ENCODE data around the gene ECSIT. TPM values are rescaled to one million over a fixed set of nuclear protein-coding genes. Genes with fewer than 3 reads are reported as not detected.

ECSIT gene
- total RNA-seq, 1 experiment from 2014 or later, result 64.7 TPM

DNA sequence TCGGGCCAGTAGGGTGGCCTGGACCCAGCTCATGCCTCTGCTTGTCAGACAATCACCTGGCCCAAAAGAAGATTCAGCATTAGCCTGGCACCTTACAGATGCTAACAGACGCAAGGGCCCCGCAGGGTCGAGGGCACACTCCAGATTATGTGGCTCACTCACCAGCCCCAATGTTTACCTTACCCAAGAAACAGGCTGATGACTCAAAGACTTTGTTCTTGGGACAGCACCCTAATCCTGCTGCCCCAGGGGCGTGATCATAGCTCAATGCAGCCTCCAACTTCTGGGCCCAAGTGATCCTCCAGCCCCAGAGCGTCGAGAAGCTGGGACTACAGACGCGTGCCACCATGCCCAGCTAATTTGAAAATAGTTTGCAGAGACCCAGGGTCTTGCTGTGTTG, 9.8 kb downstream of the ECSIT start:
- TF ChIP-seq, protein P1, sequence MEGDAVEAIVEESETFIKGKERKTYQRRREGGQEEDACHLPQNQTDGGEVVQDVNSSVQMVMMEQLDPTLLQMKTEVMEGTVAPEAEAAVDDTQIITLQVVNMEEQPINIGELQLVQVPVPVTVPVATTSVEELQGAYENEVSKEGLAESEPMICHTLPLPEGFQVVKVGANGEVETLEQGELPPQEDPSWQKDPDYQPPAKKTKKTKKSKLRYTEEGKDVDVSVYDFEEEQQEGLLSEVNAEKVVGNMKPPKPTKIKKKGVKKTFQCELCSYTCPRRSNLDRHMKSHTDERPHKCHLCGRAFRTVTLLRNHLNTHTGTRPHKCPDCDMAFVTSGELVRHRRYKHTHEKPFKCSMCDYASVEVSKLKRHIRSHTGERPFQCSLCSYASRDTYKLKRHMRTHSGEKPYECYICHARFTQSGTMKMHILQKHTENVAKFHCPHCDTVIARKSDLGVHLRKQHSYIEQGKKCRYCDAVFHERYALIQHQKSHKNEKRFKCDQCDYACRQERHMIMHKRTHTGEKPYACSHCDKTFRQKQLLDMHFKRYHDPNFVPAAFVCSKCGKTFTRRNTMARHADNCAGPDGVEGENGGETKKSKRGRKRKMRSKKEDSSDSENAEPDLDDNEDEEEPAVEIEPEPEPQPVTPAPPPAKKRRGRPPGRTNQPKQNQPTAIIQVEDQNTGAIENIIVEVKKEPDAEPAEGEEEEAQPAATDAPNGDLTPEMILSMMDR (conservative IDR thresholded peaks at IDR 0.05; ENCODE audit: low read depth, low read length), result no peak
- no peak for TF ChIP-seq EZH2 (IDR thresholded peaks at IDR 0.05; ENCODE audit: borderline replicate concordance, low read depth, low read length, poor library complexity, severe bottlenecking)
- no TSS peak for BruUV-seq (replicated peaks)
- Histone ChIP-seq H3K4me1 (ENCODE audit: insufficient read depth, low read length, poor library complexity, severe bottlenecking) (no peaks in the 10 kb centered on the region), H3K9me3 (ENCODE audit: low read depth, low read length, poor library complexity, severe bottlenecking) (no peaks in the 10 kb centered on the region), H3K27me3 (replicated peaks; ENCODE audit: insufficient read depth, low read depth, low read length, poor library complexity) (no peaks in the 10 kb centered on the region), H3K36me3 (ENCODE audit: insufficient read depth, low read length, poor library complexity, severe bottlenecking) (peaks cover 6% of the 10 kb centered on the region), H3K27ac (ENCODE audit: low read depth, low read length, poor library complexity, severe bottlenecking) (no peak overlapping the region), H3K4me3 (ENCODE audit: low read depth, low read length, poor library complexity, severe bottlenecking) (no peak overlapping the region)
- intact Hi-C loops (cut with micrococcal nuclease; ENCODE audit: unreplicated experiment), result no loop called here
- no peak for DNase-seq (ENCODE audit: low spot score)
- ChIA-PET CTCF (no interaction called here), POLR2A (ENCODE audit: low non-redundant PET) (interaction anchor here (0.6 kb wide), 1 partner anchor 11 kb away, joined by 3 read pairs; no protein-coding TSS in a partner anchor)

DNA sequence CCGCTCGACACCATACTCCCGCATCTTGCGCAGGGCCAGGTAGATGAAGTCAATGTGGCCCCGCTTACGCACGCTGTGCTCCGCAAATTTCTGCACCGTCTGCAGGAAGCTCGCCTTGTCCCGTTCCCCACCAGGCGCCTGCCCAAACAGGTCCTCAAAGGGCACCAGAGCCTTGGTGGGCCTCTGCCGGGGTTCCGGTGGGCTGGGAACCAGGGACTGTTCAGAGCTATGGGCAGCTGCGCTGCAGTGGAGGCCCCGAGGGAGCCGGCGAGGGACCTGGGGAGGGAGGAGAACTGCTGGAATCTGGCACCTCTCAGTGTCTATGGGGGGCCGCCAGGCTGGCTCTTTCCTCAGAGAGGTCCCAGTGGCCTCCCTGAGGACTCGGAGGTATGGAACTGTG, 15.0 kb downstream of the ECSIT start:
- CTCF ChIA-PET, result no interaction called here
- Histone ChIP-seq H3K27ac (ENCODE audit: low read depth, low read length, poor library complexity, severe bottlenecking) (no peak overlapping the region), H3K27me3 (replicated peaks; ENCODE audit: insufficient read depth, low read depth, low read length, poor library complexity) (no peaks in the 10 kb centered on the region), H3K4me3 (ENCODE audit: low read depth, low read length, poor library complexity, severe bottlenecking) (no peak overlapping the region), H3K4me1 (ENCODE audit: insufficient read depth, low read length, poor library complexity, severe bottlenecking) (no peaks in the 10 kb centered on the region), H3K36me3 (ENCODE audit: insufficient read depth, low read length, poor library complexity, severe bottlenecking) (peaks cover 10% of the 10 kb centered on the region), H3K9me3 (ENCODE audit: low read depth, low read length, poor library complexity, severe bottlenecking) (no peaks in the 10 kb centered on the region)
- intact Hi-C loops (cut with micrococcal nuclease; ENCODE audit: unreplicated experiment), result no loop called here
- BruUV-seq (replicated peaks), result no TSS peak
- no peak for TF ChIP-seq EZH2 (IDR thresholded peaks at IDR 0.05; ENCODE audit: borderline replicate concordance, low read depth, low read length, poor library complexity, severe bottlenecking)
- TF ChIP-seq, protein P1 (conservative IDR thresholded peaks at IDR 0.05; ENCODE audit: low read depth, low read length), result no peak
- POLR2A ChIA-PET (ENCODE audit: low non-redundant PET), result no interaction called here
- DNase-seq (ENCODE audit: low spot score), result no peak

DNA sequence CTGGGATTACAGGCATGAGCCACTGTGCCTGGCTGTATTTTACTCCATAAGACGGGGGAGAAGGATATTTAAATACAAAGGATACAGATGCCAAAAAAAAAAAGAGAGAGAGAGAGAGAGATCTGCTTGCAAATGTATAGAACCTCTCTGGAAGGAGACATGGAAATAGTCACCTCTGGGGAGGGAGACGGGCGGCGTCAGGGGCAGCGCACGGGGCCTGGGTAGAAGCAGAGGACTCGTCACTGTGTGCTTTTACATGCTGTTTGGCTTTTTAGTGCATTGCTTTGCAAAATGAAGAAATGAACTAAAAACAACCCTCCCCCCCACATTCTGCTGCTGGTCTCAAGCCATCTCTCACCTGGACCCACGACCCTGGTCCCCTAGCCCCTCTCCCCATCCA, 18.5 kb downstream of the ECSIT start:
- no peak overlapping the region for H3K4me3 ChIP-seq (ENCODE audit: low read depth, low read length, poor library complexity, severe bottlenecking)
- intact Hi-C loops (cut with micrococcal nuclease; ENCODE audit: unreplicated experiment), result no loop called here
- TF ChIP-seq, protein P1 (conservative IDR thresholded peaks at IDR 0.05; ENCODE audit: low read depth, low read length), result no peak
- no peak for TF ChIP-seq EZH2 (IDR thresholded peaks at IDR 0.05; ENCODE audit: borderline replicate concordance, low read depth, low read length, poor library complexity, severe bottlenecking)
- no peaks in the 10 kb centered on the region for H3K9me3 ChIP-seq (ENCODE audit: low read depth, low read length, poor library complexity, severe bottlenecking)
- no peaks in the 10 kb centered on the region for H3K27me3 ChIP-seq (replicated peaks; ENCODE audit: insufficient read depth, low read depth, low read length, poor library complexity)
- H3K27ac ChIP-seq (ENCODE audit: low read depth, low read length, poor library complexity, severe bottlenecking), result no peak overlapping the region
- no TSS peak for BruUV-seq (replicated peaks)
- no peak for DNase-seq (ENCODE audit: low spot score)
- peaks cover 4% of the 10 kb centered on the region for H3K36me3 ChIP-seq (ENCODE audit: insufficient read depth, low read length, poor library complexity, severe bottlenecking)
- H3K4me1 ChIP-seq (ENCODE audit: insufficient read depth, low read length, poor library complexity, severe bottlenecking), result peaks cover 7% of the 10 kb centered on the region
- CTCF ChIA-PET, result interaction anchor here (0.6 kb wide), 1 partner anchor 36 kb away, joined by 3 read pairs; no protein-coding TSS in a partner anchor
- POLR2A ChIA-PET (ENCODE audit: low non-redundant PET), result no interaction called here
